ENCODE measurements around the gene BCKDK.

The BCKDK gene

DNA sequence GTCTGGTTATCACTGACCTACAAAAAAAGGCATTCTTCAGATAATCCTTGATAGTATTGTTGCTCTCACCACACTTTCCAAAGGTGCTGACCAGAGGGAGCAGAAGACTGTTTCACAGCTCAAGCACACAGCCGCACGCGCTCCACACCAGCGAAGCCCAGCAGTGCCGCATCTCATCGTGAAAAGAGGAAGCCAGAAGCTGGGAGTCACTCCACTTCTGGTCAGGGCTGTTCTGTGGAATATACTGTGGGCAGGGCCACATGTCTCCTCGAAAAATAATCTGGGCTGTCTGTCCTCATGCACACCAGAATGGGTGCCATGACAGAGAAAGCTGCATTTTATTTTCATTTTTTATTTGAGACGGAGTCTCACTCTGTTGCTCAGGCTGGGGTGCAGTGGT is 49.0 kb downstream of the BCKDK start:
- Histone ChIP-seq H3K9me3 (ENCODE audit: low read depth, low read length) (no peaks in the 10 kb centered on the region), H3K27ac (no peak overlapping the region), H3K4me3 (no peak overlapping the region), H3K36me3 (ENCODE audit: insufficient read depth, low read length) (no peaks in the 10 kb centered on the region), H3K9ac (ENCODE audit: insufficient read length) (no peak overlapping the region)
- DNase-seq (ENCODE audit: low read depth, low spot score): no peak
- TF ChIP-seq EZH2 (IDR thresholded peaks at IDR 0.05): no peak
- TF ChIP-seq FOXP2 (optimal IDR thresholded peaks at IDR 0.05; ENCODE audit: control extremely low read depth, extremely low read length, insufficient read depth): no peak
- TF ChIP-seq POLR2AphosphoS5 (IDR thresholded peaks at IDR 0.05; ENCODE audit: borderline replicate concordance, low read depth, low read length): no peak
